ENCODE data around the gene STAT4. TPM values are rescaled to one million over a fixed set of nuclear protein-coding genes. Genes with fewer than 3 reads are reported as not detected.

Gene STAT4
- total RNA-seq, 1 donor from 2014 or later, result 4.1 TPM

DNA sequence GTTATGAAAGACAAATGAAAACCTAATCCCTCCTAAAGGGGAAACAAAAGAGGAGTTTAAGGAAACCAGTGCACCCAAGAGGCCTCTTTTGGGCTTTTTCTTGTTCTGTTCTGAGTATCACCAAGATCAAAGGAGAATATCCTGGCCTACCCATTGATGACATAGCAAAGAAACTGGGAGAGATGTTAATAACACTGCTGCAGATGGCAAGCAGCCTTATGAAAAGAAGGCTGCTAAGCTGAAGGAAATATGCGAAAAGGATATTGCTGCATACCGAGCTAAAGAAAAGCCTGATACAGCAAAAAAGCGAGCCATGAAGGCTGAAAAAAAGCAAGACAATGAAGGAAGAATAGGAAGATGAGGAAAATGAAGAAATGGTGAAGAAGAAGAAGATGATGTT, 23.6 kb upstream of the STAT4 start:
- DNase-seq (ENCODE audit: low spot score), result no peak

- no peak for DNase-seq (ENCODE audit: low spot score)
Observed at GRCh38 chr2:191173206-191173605, 22.4 kb upstream of the STAT4 start.

DNA sequence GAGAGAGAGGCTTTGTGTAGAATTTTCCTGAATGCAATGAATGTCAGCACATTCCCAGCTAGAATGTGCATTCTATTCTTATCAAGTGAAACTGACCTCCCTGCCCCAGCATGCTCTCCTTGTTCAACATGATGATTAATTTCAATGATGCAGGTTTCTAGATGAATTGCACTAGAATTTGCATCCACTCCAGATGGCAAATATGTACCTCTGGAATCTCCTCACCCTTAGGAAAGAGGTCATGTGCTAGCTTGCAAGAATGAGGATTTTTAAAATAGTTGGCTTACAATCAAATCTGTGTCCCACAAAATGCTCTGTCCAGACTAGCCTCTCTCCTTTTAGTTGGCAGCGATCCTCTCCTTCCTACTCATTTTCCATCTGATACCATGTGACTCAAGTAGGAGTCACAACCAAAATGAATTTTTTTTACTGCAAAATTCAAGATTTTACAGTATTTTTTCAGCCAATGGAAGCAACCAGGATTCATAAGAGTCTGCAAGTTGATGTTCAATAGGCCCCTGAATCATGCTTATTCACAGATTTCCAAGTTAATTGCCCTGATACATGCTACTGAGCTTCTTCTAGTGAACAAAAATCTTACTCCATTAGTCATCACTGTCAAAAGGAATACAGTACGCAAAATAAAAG, 21.0 kb upstream of the STAT4 start:
- DNase-seq (ENCODE audit: low spot score), result no peak

DNA sequence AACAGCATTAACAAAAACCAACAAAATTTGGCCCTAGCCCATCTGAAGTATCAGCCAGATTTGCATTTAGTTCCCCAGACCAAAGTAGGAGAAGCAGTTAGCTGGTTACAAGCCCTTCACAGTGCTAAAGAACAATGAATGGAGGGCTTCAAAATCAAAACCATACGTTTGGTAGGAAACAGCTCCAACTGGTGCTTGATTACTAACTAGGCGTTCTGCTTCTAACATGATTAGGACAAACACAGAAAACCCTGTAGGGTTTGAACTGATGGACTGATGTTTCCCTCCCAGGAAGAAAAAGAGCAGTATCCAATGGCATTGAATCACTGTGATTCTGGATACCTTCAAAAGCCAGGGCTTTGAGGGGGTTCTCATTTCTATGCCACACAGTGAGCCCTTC, 20.5 kb upstream of the STAT4 start:
- no peak for DNase-seq (ENCODE audit: low spot score)

- DNase-seq (ENCODE audit: low spot score), result no peak
Observed at GRCh38 chr2:191170773-191171172, 20.0 kb upstream of the STAT4 start.

DNA sequence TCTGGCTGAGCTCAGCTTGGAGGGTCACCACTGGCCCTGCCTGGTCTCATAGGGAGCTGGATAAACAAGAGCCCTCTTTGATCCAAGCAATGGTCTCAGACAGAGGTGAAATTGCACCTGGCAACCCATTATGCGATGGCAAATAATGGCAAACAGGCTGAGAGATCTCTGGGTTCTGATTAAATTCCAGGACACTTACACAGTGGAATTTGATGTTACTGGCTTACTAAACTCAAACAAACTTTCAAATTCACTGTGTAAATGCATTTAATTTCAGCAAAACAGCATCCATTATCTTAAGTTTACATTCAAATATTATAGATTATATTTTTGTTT, 19.5 kb upstream of the STAT4 start:
- no peak for DNase-seq (ENCODE audit: low spot score)

DNA sequence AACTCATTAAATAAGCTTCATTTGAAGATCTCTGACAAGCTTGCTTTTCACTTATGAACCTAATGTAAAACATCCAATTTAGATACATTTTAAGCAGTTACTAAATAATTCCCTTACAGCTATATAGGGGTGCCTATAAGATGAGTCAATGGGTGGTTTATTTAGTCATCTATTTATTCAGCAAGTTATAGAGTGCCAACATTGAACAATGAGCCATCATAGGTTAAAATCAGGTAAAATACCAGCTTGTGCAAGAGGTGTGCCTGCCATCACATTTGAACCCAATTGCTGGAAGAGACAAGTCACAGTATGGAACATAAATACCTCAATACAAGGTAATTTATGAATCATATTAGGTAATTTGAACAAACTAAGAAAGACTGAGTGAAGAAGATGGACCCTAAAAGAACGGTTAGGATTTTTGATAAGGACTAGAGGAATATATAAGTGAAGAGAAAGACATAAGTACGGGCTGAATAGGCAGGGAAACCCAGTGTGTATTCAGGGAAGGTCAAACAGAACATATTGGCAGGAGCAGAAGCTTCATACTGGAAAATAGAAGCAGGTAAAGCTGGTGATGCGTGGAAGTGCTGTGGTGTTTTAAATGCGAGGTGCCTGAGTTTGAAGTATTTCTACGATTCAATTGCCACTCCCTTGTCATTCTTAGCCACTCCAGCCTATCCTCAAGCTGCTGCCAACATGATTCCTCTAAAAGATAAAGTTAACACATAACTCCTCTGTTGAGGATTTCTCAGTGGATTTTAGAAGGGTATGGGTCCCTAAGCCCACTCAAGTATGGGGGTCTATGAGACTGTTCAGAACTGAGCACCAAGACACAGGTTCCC, 18.9 kb upstream of the STAT4 start:
- DNase-seq (ENCODE audit: low spot score), result no peak

GRCh38 chr2:191167766-191168165, 17.0 kb upstream of the STAT4 start:
- no peak for DNase-seq (ENCODE audit: low spot score)

- DNase-seq (ENCODE audit: low spot score), result no peak
Observed at GRCh38 chr2:191166756-191167445, 16.1 kb upstream of the STAT4 start.

DNA sequence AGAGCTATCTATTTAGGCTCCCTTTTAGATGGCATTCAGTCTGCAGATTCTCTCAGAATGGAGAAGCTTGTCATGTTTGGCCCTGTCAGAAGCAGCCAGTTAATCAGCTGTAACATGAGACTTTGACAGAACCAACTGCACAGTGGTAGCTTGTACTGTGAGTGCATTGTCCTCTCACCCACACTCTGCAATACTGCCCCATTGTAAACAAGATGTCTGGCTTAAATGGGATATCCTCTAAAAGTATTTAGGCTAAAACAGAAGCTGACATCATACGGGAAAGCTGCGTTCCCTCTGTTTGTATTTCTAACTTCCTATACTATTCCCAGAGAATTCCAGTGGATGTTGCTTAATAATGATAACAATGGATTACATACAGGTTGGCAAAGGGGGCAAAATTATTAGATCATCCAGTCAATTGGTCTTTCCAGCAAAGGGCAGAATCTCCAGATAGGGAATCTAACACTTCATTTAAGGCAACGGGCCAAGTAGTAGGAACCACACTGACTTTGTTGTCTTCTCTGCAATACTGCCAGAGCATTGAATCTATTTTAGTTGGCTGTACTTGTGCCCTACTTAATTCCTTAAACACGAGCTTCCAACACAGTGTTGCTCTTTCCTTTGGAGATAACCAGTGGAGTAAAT, 15.4 kb upstream of the STAT4 start:
- DNase-seq (ENCODE audit: low spot score), result no peak

DNA sequence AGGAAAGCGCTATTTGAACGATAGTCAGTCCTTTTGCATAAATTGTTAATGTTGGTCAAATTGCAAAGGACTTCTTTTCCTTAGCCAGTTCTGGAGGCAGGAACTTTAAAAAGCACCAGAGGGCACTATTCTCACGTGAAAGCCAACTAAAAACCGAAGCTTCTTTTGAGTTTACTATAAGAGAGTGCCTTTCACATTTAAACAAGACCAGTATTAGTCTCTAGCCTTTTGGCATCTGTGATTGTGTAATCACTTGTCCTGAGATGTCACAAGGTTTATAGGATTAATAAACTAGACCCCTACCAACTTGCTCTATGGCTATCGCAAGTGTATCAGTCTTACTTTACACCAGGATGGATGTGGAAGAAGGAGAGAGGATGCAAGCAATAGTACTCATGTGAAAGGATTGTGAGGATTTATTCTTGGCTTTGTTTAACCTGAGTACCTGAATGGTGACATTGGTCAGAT, 14.4 kb upstream of the STAT4 start:
- DNase-seq (ENCODE audit: low spot score), result no peak

DNA sequence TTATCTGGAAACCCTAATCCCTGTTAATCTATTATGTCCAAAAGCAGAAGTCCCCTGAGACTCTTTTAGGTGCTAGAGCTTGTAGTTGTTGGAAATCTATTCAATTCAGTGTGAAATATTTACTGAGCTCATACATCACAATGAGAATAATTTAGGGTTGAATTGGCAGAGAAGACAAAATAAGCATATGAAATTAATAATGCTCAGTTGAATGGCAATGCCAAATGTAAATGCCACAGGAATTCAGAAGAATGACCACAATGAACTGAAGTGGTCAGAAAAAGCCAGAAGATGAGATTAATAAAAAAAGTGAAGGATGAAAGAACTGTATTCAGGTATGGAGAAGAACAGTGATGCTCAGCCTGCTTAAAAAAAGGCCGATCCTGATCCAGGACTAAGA, 8.0 kb upstream of the STAT4 start:
- DNase-seq (ENCODE audit: low spot score), result no peak

DNA sequence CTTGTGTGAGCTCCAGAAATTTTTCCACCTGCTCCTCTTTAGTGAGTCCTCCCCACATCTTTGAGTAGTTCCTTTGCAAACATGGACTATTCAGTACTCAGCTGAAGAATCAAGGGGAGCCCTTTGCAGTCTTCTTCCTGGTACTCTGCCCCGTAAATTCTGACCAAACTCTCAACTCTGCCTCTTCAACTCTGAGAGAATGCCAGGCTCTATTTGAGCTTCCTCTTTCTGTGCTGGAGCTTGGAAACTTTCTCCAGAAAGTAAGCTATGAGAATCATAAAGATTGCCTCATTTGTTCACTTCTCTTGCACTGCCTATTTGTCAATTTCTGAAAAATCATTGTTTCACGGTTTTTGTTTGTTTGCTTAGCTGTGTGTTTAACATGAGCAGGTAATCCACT, 7.4 kb upstream of the STAT4 start:
- DNase-seq (ENCODE audit: low spot score), result no peak

- DNase-seq (ENCODE audit: low spot score), result no peak
Observed at GRCh38 chr2:191155608-191156071, 4.8 kb upstream of the STAT4 start.

DNA sequence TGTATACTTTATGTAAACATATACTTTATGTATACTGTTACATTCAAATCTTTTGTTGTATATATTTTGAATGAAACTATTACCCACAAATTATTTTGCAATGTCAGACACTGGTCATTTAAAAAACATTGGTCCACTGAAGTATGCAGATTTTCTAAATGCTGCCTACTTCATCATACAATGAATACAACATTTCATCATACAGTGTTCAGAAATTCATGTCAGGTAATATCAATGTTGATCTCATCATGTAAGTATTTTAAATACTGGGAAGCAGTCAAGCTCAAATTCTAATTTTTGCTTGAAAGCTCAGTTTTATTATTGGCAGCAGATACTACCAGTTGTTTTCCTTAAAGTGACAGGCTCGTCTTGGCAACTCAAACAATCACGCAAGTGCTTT, 2.9 kb upstream of the STAT4 start:
- DNase-seq (ENCODE audit: low spot score), result no peak

GRCh38 chr2:191152482-191153240, 1.9 kb upstream of the STAT4 start:
- no peak for DNase-seq (ENCODE audit: low spot score)

DNA sequence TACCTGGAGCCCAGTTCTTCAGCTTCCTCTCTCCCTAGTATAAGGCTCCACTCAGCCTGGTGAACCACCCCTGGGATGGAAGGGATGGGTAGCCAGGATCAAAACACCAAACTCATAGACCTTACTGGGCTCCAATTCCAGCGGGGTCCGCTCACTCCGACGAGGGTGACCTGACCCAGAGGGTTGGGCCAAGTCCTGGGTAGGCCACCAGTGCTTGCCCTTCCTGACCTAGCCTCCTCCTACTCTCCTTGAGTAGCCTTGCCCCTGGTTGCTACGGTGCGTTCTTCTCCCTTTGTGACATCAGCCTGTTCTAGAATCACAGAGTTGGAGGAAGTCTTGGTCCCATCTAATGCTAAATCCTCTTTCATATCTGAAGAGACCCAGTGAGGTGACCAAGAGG, 537 bp upstream of the STAT4 start:
- no peak for DNase-seq (ENCODE audit: low spot score)

DNA sequence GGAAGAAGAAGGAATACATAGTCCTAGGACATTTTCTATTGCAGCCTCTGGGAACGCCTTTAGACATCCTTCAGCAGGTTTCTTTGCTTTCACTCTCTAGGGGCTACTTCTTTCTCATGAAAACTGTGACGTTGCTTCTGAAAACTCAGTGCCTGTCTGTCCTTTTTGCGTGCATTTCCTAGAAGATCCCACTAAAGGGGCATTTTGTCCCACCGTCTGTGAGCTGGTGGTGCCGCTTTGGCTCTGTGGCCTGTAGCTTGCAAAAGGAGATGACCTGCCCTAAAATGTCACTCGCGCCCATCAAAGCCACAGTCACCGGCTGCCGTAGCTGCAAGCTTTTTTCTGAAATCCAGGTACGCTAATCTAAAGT, 579 bp downstream of the STAT4 start:
- no peak for DNase-seq (ENCODE audit: low spot score)

- DNase-seq (ENCODE audit: low spot score), result no peak
Observed at GRCh38 chr2:191149391-191149790, 1.4 kb downstream of the STAT4 start.

DNA sequence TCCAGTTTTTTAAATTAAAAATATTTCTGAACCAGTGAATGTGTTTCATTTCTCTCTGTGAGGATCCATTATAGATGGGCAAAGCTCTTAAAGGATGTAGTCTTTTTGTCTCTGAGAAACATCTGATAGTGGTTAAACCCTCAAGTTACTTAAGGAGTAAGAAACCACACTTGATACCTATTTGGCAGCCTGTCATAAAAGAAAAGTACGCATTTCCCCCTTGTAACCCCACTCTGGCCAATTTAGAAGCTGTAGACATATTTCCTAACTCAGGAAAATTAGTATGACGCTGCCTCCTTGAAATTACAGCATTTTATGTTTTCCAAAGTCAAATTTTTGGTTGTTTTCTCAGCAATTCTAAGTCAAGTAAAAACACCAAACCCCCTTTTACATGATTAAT, 2.0 kb downstream of the STAT4 start:
- no peak for DNase-seq (ENCODE audit: low spot score)

DNA sequence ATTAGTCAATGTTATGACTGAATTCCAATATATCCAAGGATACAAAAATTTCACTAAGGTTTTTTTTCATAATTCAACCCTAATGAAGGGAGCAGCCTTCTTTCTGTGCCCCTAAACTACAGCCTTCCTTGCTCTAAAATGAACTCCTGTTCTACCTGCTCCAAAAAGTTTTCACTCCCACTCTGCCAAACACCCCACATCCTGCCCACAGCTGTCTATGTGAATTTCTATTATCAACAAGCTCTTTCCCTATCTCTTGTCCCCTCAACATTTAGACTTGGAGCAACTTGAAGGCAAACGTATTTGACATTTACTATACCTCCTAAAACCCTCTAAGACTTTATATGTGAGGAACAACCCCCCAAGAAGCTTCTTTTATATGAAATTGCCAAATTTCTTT, 2.5 kb downstream of the STAT4 start:
- DNase-seq (ENCODE audit: low spot score), result no peak

Data from mesenteric fat pad (tissue), 1 donor.